A673 (cell line): Measurements from ENCODE around the gene TTC36. TPM values are rescaled to one million over a fixed set of nuclear protein-coding genes. Genes with fewer than 3 reads are reported as not detected.

ENCODE experiments used
- BruUV-seq: library from RNA; stranded (reverse); fragments of 400-500 nt; replicated peaks from 2 replicates; lab custom pipeline; 2021; lab: Mats Ljungman, UMichigan
- CTCF ChIA-PET: fragments of 300-600 bp; sonication (Branson Sonifier 250); formaldehyde crosslinking; loops from one replicate; lab custom pipeline; 2022; ENCODE audit warnings: antibody characterized with exemption; lab: Charles Lee
- POLR2A ChIA-PET: fragments of 300-600 bp; sonication (Branson Sonifier 250); formaldehyde crosslinking; loops from one replicate; lab custom pipeline; 2022; ENCODE audit warnings: antibody characterized with exemption; ENCODE audit not compliant: low non-redundant PET; lab: Charles Lee
- DNase-seq: peaks from one replicate; pipeline ENCODE4 v3.0.0-alpha.2; 2015; ENCODE audit warnings: low spot score
- H3K27ac ChIP-seq: fragments of 200-600 bp; sonication (generic); 2 replicates; pipeline ENCODE4 v1.5.1; 2016; ENCODE audit warnings: mixed run types, low read depth, mild to moderate bottlenecking, mixed read lengths, antibody characterized with exemption, low read length; ENCODE audit not compliant: poor library complexity, severe bottlenecking
- H3K27me3 ChIP-seq: fragments of 200-600 bp; sonication (generic); replicated peaks from 2 replicates; pipeline ENCODE4 v1.6.1; 2017; ENCODE audit warnings: mixed run types, low read depth, mild to moderate bottlenecking, mixed read lengths, antibody characterized with exemption, low read length; ENCODE audit not compliant: insufficient read depth, poor library complexity
- H3K36me3 ChIP-seq: fragments of 200-600 bp; sonication (generic); 2 replicates; pipeline ENCODE4 v1.6.1; 2016; ENCODE audit warnings: mixed run types, mild to moderate bottlenecking, mixed read lengths, antibody characterized with exemption, low read length; ENCODE audit not compliant: insufficient read depth, poor library complexity, severe bottlenecking
- H3K4me1 ChIP-seq: fragments of 200-600 bp; sonication (generic); 2 replicates; pipeline ENCODE4 v1.6.1; 2017; ENCODE audit warnings: mixed run types, mild to moderate bottlenecking, mixed read lengths, antibody characterized with exemption, low read length; ENCODE audit not compliant: insufficient read depth, poor library complexity, severe bottlenecking
- H3K4me3 ChIP-seq: fragments of 200-600 bp; sonication (generic); 2 replicates; pipeline ENCODE4 v1.5.1; 2016; ENCODE audit warnings: low read depth, mixed run types, mild to moderate bottlenecking, mixed read lengths, low read length; ENCODE audit not compliant: poor library complexity, severe bottlenecking
- H3K9me3 ChIP-seq: fragments of 200-600 bp; sonication (generic); 2 replicates; pipeline ENCODE4 v1.6.1; 2016; ENCODE audit warnings: mixed run types, low read depth, mild to moderate bottlenecking, mixed read lengths, antibody characterized with exemption, low read length; ENCODE audit not compliant: poor library complexity, severe bottlenecking
- EZH2 ChIP-seq: fragments of 200-600 bp; sonication (generic); IDR thresholded peaks from 2 replicates; pipeline ENCODE4 v1.6.1; 2017; ENCODE audit warnings: borderline replicate concordance, low read depth, mild to moderate bottlenecking, mixed read lengths, antibody characterized with exemption, low read length; ENCODE audit not compliant: poor library complexity, severe bottlenecking
- intact Hi-C: fragments of 100-400 bp; cut with micrococcal nuclease; formaldehyde crosslinking; loops from one replicate; pipeline ENCODE4 v1.10.0; 2022; ENCODE audit not compliant: unreplicated experiment
- total RNA-seq: library from RNA; stranded (reverse); gene quantifications from 2 replicates; pipeline ENCODE4 v1.2.3, GENCODE V29; 2021
- TF ChIP-seq, protein P1 (sequence below): fragments of 300-800, 200-600 bp; sonication (generic); conservative IDR thresholded peaks from 2 replicates; pipeline ENCODE4 v1.5.1; 2017; ENCODE audit warnings: low read depth, mild to moderate bottlenecking, antibody characterized with exemption, low read length, moderate library complexity, mixed read lengths

TTC36 gene
- total RNA-seq, 1 experiment from 2014 or later = 0.39 TPM

DNA sequence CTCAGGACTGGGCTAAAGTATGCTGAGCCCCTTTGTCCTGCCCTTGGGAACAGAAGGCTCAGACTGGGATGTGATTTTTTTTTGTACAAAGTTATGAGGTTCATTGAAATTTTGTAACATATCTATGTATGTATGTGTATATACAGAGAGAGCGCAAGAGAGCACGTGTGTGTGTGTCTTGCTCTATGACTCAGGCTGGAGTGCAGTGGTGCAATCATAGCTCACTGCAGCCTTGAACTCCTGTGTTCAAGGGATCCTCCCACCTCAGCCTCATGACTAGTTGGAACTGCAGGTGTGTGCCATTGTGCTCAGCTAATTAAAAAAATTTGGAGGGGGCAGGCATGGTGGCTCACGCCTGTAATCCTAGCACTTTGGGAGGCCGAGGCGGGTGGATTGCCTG, 9.5 kb downstream of the TTC36 start:
- ChIA-PET POLR2A (no interaction called here), CTCF (no interaction called here)
- Histone ChIP-seq H3K27ac (no peak overlapping the region), H3K36me3 (no peaks in the 10 kb centered on the region), H3K27me3 (no peaks in the 10 kb centered on the region), H3K4me1 (no peaks in the 10 kb centered on the region), H3K4me3 (no peak overlapping the region), H3K9me3 (no peaks in the 10 kb centered on the region)
- DNase-seq = no peak
- no TSS peak for BruUV-seq
- TF ChIP-seq, protein P1, sequence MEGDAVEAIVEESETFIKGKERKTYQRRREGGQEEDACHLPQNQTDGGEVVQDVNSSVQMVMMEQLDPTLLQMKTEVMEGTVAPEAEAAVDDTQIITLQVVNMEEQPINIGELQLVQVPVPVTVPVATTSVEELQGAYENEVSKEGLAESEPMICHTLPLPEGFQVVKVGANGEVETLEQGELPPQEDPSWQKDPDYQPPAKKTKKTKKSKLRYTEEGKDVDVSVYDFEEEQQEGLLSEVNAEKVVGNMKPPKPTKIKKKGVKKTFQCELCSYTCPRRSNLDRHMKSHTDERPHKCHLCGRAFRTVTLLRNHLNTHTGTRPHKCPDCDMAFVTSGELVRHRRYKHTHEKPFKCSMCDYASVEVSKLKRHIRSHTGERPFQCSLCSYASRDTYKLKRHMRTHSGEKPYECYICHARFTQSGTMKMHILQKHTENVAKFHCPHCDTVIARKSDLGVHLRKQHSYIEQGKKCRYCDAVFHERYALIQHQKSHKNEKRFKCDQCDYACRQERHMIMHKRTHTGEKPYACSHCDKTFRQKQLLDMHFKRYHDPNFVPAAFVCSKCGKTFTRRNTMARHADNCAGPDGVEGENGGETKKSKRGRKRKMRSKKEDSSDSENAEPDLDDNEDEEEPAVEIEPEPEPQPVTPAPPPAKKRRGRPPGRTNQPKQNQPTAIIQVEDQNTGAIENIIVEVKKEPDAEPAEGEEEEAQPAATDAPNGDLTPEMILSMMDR = no peak
- TF ChIP-seq EZH2 = no peak
- intact Hi-C loops = no loop called here

DNA sequence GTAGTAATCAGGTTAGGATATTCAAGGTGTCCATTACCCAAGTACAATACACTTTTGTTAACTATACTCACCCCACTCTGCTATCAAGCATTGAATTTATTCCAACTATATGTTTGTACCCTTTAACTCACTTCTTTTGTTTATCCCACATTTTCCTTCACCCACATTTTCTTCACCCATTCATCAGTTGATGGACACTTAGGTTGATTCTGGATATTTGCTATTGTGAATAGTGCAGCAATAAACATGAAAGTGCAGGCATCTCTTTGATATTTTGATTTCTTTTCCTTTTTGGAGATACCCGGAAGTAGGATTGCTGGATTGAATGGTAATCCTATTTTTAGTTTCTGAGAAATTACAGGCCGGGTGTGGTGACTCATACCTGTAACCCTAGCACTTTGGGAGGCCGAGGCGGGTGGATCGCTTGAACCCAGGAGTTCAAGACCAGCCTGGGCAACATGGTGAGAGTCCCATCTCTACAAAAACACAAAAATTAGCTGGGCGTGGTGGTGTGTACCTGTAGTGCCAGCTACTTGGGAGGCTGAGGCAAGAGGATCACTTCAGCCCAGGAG, 10.2 kb downstream of the TTC36 start:
- ChIA-PET CTCF (no interaction called here), POLR2A (no interaction called here)

DNA sequence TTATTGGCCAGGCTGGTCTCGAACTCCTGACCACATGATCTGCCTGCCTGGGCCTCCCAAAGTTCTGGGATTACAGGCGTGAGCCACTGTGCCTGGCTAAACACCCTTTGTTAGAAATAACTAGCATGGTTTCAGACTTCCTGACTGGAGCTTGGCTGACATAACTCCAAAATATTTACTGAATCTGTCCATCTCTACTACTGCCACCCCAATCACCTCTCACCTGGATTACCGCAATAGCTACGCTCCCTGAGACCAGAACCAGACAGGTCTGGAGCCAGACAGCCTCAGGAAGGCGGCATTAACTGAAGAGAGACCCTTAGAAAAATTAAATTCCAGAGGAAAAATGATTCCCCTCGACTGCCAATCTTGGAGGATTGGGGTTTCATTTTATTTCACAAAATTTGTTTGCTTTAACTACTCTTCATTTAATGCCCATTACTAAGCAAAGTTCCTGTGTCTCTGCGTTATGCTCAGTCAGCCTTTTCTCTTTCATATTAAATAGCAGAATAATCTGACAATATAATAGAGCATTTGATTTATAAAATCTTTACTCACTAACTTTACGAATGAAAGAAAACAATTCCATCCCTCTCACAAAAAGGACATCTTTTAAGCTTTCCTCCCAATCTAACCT, 16.9 kb downstream of the TTC36 start:
- DNase-seq = no peak
- POLR2A ChIA-PET = interaction anchor here (0.6 to 0.9 kb wide), 2 partner anchors 8 to 105 kb away, joined by 3 to 7 read pairs; no protein-coding TSS in a partner anchor
- no peaks in the 10 kb centered on the region for H3K36me3 ChIP-seq
- H3K9me3 ChIP-seq = no peaks in the 10 kb centered on the region
- BruUV-seq = no TSS peak
- H3K27me3 ChIP-seq = no peaks in the 10 kb centered on the region
- intact Hi-C loops = no loop called here
- no peak overlapping the region for H3K4me3 ChIP-seq
- H3K27ac ChIP-seq = no peak overlapping the region
- TF ChIP-seq, protein P1 = no peak
- no peak for TF ChIP-seq EZH2
- H3K4me1 ChIP-seq = no peaks in the 10 kb centered on the region
- CTCF ChIA-PET = no interaction called here

More for the DNA sequence above, 10.2 kb downstream of the TTC36 start:
- no peak for DNase-seq
- Histone ChIP-seq H3K4me3 (no peak overlapping the region), H3K9me3 (no peaks in the 10 kb centered on the region), H3K27me3 (no peaks in the 10 kb centered on the region), H3K36me3 (no peaks in the 10 kb centered on the region), H3K27ac (no peak overlapping the region), H3K4me1 (no peaks in the 10 kb centered on the region)
- intact Hi-C loops = no loop called here
- no peak for TF ChIP-seq EZH2
- TF ChIP-seq, protein P1 = no peak
- no TSS peak for BruUV-seq
